HG03342 (cell line): Measurements from ENCODE around the gene DISC1.

Experiments
- ATAC-seq: cut with Tn5 transposase; IDR thresholded peaks from one replicate; pipeline ENCODE4 v1.9.1; 2021; ENCODE audit warnings: mild to moderate bottlenecking, moderate library complexity; ENCODE audit not compliant: unreplicated experiment

The DISC1 gene

GRCh38 chr1:231972111-231972445, 345.5 kb downstream of the DISC1 start:
- ATAC-seq = no peak

DNA sequence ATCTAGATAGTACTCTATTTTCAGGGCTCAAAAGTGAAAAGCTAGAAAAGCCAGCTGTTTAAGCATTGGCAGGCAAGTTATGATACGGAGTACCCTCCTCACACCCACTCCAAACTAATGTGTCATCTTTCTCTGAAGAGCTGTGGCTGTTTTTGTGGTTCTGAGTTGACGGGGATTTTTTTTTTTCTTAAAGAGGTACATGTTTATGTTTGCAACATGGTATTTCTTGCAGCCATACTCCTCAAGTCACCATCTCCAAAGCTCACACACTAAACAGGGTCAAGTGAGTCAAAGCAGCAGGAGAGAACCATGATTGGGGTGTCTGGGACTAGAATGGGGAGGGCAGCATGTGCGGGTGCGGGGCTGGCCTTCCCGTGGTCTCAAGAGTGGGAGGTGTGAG, 347.2 kb downstream of the DISC1 start:
- ATAC-seq = no peak

- ATAC-seq = no peak
These were observed 349.6 kb downstream of the DISC1 start for GRCh38 chr1:231976231-231976630.

GRCh38 chr1:231981675-231982074, 355.1 kb downstream of the DISC1 start:
- ATAC-seq = no peak

DNA sequence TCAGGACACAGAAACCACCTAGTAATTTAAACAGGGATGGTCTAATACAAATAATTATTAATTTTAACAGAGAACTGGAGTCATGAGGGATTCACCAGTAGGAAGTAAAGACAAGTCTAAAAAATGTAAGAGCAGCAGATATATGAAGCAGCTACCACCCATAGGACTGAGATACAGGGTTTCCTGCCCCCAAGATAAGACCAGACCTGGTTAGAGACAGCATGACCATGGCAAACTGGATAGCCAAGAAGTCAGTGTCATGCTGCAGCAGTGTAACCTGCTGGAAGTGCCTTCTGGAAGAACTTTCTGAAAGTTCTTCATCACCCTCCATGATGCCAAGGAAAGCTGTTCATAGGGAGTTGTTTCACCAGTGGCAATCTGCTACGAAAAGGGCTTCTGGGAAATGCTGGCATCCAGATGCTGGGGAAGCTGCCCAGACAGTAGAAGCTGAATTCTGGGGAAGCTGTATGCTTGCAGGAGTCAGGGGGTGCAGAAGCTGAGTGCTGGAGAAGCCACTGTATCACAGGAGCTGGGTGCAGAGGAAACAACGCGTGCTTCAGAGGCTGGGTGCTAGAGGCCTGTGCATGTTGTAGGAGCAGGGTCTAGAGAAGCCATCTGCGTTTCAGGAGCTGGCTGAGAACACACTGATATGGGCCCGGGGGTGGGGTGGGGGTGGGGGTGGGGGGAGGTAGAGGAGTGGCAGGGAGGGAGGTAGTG, 356.4 kb downstream of the DISC1 start:
- ATAC-seq = no peak

DNA sequence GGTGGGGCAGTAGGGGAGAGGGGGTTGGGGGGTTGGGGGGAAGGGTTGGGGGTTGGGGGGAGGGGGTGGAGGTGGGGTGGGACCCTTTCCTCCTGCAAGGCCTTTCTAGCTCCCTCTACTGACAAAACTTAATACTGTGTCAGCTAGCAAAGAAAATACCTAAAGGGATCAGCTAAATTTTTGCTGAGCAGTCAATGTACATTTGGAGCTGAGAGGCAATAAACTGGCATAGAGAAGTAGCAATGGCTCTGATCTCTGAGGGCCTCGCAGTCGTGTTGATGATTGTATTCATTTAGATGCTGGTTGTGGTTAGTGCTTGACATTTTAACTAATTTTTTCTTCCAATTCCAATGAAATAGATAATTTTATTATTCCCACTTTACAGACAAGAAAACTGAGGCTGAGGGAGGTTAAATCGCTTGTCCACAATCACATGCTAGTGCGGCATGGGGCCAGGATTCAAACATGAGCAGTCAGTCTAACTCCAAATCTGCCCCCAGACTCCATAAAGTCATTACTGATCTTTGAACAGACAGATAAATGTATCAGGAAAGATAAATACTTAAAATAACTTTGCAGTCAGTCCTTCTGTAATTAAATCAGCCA, 357.1 kb downstream of the DISC1 start:
- ATAC-seq = no peak

GRCh38 chr1:231985296-231986023, 358.9 kb downstream of the DISC1 start:
- ATAC-seq = no peak

DNA sequence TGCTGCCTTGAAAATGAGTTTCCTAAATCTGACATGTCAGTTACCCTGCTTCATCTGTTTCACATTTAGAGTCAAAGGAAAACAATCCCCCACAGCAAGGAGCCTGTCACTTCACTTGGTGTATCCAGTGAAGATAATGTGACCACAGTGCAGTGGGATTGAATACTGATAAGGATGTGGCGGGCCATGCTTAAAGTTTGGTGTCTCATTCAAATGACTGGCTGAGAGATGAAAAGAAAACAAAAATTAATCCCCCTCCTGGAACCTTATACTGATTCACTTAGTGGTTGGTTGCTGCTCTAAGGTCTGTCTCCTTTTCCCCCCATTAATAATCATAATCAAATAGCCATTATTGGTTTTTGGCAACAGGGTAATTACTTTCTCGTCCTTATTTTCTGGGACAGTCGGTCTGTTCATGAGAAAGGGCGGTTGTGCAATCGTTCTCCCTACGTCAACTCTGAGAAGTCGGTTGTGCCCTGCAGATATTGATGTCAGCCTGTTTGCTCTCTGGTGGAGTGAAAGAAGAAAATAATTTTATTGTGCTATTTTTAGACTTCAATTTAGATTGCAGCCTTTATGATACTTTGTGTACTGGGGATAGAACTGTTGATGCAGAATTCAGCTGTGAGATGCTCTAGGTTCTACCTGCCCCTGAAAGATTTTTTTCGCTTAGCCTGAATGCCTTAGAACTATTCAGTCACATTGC, 360.2 kb downstream of the DISC1 start:
- ATAC-seq = no peak

- no peak for ATAC-seq
These were observed 363.8 kb downstream of the DISC1 start for GRCh38 chr1:231990388-231990787.

GRCh38 chr1:231991231-231991630, 364.6 kb downstream of the DISC1 start:
- no peak for ATAC-seq

DNA sequence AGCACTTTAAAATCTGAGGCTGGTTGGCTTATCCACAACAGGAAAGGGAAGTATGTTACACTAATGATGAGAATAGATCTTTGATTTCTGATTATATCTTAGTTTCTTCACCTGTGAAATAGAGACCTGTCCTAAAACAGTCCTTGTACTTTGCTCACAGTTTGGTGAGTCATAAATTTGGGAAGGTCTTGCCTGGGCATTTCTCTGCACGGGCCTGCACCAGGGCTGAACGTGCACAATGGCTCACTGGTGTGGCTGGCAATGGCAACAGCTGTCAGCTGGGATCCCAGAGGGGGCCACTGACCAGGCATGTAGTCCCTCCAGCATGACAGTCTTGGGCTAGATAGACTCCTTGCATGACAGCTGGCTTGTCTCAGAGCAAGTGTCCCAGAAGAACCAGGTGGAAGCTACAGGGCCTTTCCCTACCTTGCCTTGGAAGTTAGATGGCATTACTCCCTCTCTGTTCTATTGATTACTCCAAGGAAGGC, 367.4 kb downstream of the DISC1 start:
- no peak for ATAC-seq

- ATAC-seq = no peak
These were observed 372.2 kb downstream of the DISC1 start for GRCh38 chr1:231998791-231999190.

DNA sequence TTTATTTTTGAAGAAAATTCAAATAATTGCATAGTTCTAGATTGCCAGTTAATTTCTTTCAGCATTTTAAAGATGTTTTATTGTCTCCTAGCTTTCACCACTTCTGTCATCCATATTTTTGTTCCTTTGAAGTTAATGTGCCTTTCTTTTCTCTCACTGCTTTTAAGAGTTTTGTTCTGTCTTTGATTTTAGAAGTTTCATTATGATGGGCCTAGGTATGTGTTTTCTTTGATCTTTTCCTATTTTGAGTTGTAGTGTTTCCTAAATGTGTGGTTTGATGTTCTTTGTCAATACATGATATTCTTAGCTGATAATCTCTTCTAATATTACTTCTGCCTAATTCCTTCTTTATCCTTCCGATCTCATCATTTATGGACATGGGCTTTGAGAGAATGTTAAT, 378.7 kb downstream of the DISC1 start:
- ATAC-seq = no peak

- no peak for ATAC-seq
These were observed 383.2 kb downstream of the DISC1 start for GRCh38 chr1:232009741-232010140.

- ATAC-seq = no peak
These were observed 385.4 kb downstream of the DISC1 start for GRCh38 chr1:232011961-232012360.

DNA sequence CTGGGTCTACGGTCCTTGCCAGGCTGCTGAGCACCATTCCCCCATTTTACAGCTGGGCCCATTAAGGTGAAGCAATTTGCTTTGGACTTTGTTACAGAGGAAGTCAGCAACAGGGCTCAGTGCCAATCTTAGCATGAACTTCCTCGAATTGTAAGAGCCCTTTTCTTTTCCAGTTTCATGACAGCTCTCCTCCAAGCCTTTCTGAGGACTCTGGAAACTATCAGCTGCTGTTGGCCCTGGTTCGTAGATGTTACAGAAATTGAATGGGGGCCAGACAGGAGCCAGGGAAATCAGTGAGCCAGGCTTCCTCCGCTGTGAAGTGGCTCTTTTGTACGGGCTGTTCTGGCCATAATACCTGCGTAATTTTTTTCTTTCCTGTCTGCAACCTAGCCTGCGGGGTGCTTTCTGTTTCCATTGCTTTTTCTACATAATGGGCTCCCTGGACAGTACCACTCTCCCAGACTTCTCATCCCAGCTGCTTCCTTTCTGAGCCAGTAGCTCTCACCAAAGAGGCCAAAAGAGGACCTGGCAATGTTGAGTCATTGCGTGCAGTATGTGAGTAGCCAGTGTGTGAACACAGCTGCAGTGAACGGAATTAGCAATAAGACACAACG, 386.3 kb downstream of the DISC1 start:
- ATAC-seq = no peak

DNA sequence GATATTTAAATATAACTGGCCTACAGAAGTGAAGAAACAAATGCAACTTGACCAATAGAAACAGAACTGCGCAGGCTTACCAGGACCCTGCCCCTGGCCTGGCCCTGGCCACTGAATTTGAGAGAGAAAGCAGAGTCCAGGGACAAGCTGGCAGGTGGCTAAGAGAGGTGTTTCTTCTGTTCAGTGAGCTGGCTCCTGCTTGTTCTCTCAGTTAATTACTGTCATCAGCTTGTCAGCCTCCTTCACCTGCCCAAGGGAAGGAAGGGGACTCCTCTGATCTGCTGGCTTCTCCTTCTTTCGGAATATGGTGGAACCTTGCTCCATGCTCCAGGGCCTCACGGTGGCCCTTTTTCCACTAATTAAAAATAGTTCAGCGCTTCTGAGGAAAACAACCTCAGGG, 388.4 kb downstream of the DISC1 start:
- no peak for ATAC-seq

DNA sequence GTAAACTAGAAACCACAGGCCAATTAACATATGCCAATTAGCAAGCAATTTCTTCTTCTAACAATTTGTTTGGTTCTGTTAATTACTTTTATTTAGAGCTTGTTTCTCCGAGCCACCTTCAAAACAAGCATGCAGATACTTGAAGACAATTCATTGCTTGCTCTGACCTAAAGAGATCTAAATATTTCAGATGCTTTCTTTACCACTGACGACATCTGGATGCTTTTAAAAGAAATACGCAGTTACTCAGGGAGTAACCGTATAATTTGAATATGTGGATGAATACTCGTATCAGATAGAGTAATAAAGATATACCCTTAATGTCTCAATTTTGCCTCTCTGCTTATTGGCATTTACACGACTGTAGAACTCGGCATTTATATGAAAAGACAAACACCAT, 390.0 kb downstream of the DISC1 start:
- ATAC-seq = no peak

GRCh38 chr1:232017057-232017456, 390.5 kb downstream of the DISC1 start:
- no peak for ATAC-seq

DNA sequence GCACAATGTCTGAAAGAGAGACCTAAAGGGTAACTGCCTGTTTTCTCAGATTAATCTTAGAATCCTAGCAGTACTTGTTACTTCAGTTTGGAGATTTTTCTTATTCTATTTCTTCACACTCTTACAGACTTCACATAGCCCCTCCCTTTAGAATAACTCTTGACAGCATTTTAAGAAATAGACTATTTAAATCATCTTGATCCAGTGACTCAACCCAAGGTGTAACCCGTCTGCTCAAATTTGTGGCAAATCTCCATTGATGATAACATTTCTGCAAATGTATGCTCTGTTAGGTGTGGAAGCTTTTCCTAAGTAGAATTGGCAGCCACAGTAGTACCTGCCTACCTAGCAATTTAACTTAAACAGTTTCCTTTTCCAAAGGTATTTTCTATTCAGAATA, 391.2 kb downstream of the DISC1 start:
- no peak for ATAC-seq
